Coronary artery (tissue), 2 donors: ENCODE results near the gene KREMEN2.
"Not testable (repeated sequence)": the region's sequence is repeated elsewhere in the genome, so short reads cannot be mapped to it uniquely, and the experiment has no call there.

Source experiments
- DNase-seq: peaks from one replicate; pipeline ENCODE4 v3.0.0-alpha.2; 2017; ENCODE audit warnings: low spot score
- H3K27ac ChIP-seq, 2 donors: fragments of 200-600 bp; sonication (generic); one replicate each; pipeline ENCODE4 v1.5.1; 2016 to 2019
- H3K4me3 ChIP-seq: fragments of 200-600 bp; sonication (generic); 2 replicates; pipeline ENCODE4 v1.5.1; 2016; ENCODE audit warnings: mild to moderate bottlenecking, moderate library complexity
- CTCF ChIP-seq: fragments of 200-600 bp; sonication (generic); IDR thresholded peaks from one replicate; pipeline ENCODE4 v1.5.1; 2019; ENCODE audit warnings: antibody characterized with exemption

Gene KREMEN2

GRCh38 chr16:2942045-2942444 lies 22.0 kb upstream of the KREMEN2 start:
- Histone ChIP-seq H3K27ac (no peak overlapping the region), H3K4me3 (no peak overlapping the region)
- no peak for TF ChIP-seq CTCF
- no peak for DNase-seq

- not testable (repeated sequence) for DNase-seq, H3K4me3 ChIP-seq, H3K27ac ChIP-seq
Observed at GRCh38 chr16:2943716-2944115, 20.4 kb upstream of the KREMEN2 start.

GRCh38 chr16:2946649-2947048 lies 17.4 kb upstream of the KREMEN2 start:
- Histone ChIP-seq H3K4me3 (no peak overlapping the region), H3K27ac (no peak overlapping the region)
- TF ChIP-seq CTCF: no peak
- DNase-seq: no peak

- no peak for DNase-seq
- no peak overlapping the region for H3K4me3 ChIP-seq
- TF ChIP-seq CTCF: no peak
- H3K27ac ChIP-seq: no peak overlapping the region
Observed at GRCh38 chr16:2948807-2949704, 15.0 kb upstream of the KREMEN2 start.

DNA sequence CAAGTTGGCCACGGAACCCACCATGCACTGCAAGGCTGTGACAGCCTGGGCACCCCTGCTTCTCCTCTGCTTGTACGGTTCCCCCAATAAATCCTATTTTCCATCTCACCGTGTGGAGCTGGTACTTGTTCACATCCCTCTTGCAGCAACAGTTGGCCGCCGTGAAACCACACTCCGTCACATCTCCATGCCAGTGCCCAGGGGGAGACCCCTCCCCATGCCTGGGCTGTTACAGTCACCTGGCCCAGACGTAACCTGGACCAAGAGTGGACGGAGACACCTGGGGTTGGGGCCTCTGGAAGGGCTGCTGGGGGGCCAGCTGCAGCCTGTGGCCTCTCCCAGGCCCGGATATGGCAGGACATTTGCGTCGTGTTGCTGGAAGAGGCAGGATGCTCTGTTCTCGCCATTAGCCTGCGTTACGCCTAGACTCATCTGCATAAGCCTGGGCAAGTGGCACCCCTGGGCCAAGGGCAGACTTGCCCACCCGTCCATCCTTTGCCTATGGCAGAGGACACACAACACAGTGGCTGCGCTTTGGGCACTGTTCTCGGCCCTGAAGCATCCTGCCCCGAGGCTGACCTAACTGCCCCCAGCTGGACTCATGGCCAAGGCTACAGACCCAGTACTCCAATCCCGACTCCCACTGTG lies 14.2 kb upstream of the KREMEN2 start:
- no peak for DNase-seq
- TF ChIP-seq CTCF: no peak
- no peak overlapping the region for H3K4me3 ChIP-seq
- no peak overlapping the region for H3K27ac ChIP-seq

GRCh38 chr16:2950353-2950724 lies 13.7 kb upstream of the KREMEN2 start:
- Histone ChIP-seq H3K27ac (no peak overlapping the region), H3K4me3 (no peak overlapping the region)
- DNase-seq: no peak
- no peak for TF ChIP-seq CTCF

DNA sequence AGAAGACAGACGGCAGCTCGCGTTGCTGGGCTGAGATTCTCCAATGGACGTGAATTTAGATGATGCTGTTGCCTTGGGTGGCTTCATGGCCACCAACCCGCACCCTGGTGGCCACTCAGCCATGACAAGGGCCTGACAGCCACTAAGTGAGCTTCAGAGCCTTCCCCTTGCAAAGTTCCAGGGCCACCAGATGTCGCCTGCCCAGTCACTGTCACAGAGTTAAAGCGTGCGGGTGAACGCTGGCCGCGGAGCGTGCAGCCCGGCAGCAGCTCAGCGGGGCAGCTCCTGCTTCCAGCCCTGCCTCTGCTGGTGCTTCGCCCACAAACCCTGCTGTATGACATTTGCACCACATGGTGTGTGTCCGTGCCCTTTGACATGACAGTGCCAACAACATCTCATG lies 13.3 kb upstream of the KREMEN2 start:
- no peak overlapping the region for H3K4me3 ChIP-seq
- no peak for TF ChIP-seq CTCF
- DNase-seq: no peak
- no peak overlapping the region for H3K27ac ChIP-seq
